HUES6 (cell line): ENCODE results near the gene LIN7A.
A peak's percentile ranks its signal among the peaks of the same experiment; 100 is the strongest.

Experiments used
- H3K27ac ChIP-seq: 2 replicates; pipeline ENCODE4 v1.7.0; 2013; ENCODE audit warnings: low read depth, mild to moderate bottlenecking, low read length, inconsistent platforms
- H3K27me3 ChIP-seq: 2 replicates; pipeline ENCODE4 v1.6.1; 2013; ENCODE audit warnings: low read length; ENCODE audit not compliant: control insufficient read depth, insufficient read depth
- H3K36me3 ChIP-seq: 2 replicates; pipeline ENCODE4 v1.6.1; 2013; ENCODE audit warnings: low read length; ENCODE audit not compliant: control insufficient read depth, insufficient read depth
- H3K4me1 ChIP-seq: 2 replicates; pipeline ENCODE4 v1.6.1; 2013; ENCODE audit warnings: low read length; ENCODE audit not compliant: control insufficient read depth, insufficient read depth
- H3K4me3 ChIP-seq: 2 replicates; pipeline ENCODE4 v1.5.1; 2013; ENCODE audit warnings: low read depth, low read length
- H3K9ac ChIP-seq: one replicate; pipeline ENCODE4 v1.6.1; 2013; ENCODE audit warnings: mild to moderate bottlenecking, low read length
- H3K9me3 ChIP-seq: 2 replicates; pipeline ENCODE4 v1.6.1; 2013; ENCODE audit warnings: low read depth, low read length; ENCODE audit not compliant: control insufficient read depth, insufficient read depth

Gene LIN7A

GRCh38 chr12:80946591-80946990 lies 8.9 kb upstream of the LIN7A start:
- no peak overlapping the region for H3K4me3 ChIP-seq
- no peaks in the 10 kb centered on the region for H3K27me3 ChIP-seq
- no peaks in the 10 kb centered on the region for H3K4me1 ChIP-seq
- no peaks in the 10 kb centered on the region for H3K9me3 ChIP-seq
- no peak overlapping the region for H3K27ac ChIP-seq
- no peaks in the 10 kb centered on the region for H3K36me3 ChIP-seq
- H3K9ac ChIP-seq, result no peak overlapping the region

GRCh38 chr12:80943338-80943737 lies 5.6 kb upstream of the LIN7A start:
- Histone ChIP-seq H3K9ac (no peak overlapping the region), H3K9me3 (no peaks in the 10 kb centered on the region), H3K27me3 (peaks cover 5% of the 10 kb centered on the region), H3K4me1 (peaks cover 7% of the 10 kb centered on the region; the same call in 1 of the 2 replicates), H3K4me3 (no peak overlapping the region), H3K36me3 (no peaks in the 10 kb centered on the region), H3K27ac (no peak overlapping the region)

- Histone ChIP-seq H3K9me3 (no peaks in the 10 kb centered on the region), H3K4me1 (peaks cover 7% of the 10 kb centered on the region; the same call in 1 of the 2 replicates), H3K9ac (no peak overlapping the region), H3K4me3 (no peak overlapping the region), H3K36me3 (no peaks in the 10 kb centered on the region), H3K27me3 (peaks cover 15% of the 10 kb centered on the region), H3K27ac (no peak overlapping the region)
Measured at GRCh38 chr12:80941916-80942315, 4.2 kb upstream of the LIN7A start.

DNA sequence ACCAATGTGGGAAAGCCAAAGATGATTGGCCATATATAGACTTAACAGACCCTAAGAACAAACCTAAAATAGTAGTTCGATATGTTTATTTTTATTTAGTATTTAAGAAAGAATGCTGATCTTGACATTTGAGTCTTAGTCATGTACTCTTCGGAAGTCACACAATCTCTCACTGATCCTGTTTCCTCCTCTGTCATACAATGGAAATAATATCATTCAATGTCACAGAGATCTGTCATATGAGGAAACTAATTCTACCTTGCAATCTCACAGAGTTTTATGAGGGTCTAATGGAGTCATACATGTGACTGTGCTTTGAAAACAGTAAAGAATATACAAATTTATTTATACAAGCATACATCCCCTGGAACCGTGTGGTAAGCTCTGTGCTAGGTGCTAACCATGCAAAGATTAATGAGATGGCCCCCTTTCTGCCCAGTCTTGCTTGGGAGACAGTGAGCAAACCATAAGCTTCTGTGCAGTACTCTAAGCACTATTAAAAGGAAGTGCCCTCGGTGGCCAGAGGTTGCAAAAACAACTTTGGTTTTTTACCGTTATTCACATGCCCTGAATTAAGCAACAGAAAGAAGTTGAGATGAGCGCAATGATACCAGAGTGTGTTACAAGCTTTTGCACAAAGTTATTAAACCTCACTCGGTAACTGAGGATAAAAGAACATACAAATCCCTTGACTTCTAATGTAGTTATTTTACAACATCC lies 1.7 kb upstream of the LIN7A start:
- no peak overlapping the region for H3K9ac ChIP-seq
- H3K27ac ChIP-seq, result no peak overlapping the region
- H3K4me3 ChIP-seq, result no peak overlapping the region

GRCh38 chr12:80938397-80938796 lies 663 bp upstream of the LIN7A start:
- H3K36me3 ChIP-seq, result no peaks in the 10 kb centered on the region
- no peak overlapping the region for H3K27ac ChIP-seq
- H3K4me3 ChIP-seq, result peak overlapping the region; percentile 91

More for the DNA sequence above, 1.7 kb upstream of the LIN7A start:
- no peaks in the 10 kb centered on the region for H3K9me3 ChIP-seq
- peaks cover 24% of the 10 kb centered on the region for H3K27me3 ChIP-seq
- H3K4me1 ChIP-seq, result peaks cover 7% of the 10 kb centered on the region; the same call in 1 of the 2 replicates
- no peaks in the 10 kb centered on the region for H3K36me3 ChIP-seq

DNA sequence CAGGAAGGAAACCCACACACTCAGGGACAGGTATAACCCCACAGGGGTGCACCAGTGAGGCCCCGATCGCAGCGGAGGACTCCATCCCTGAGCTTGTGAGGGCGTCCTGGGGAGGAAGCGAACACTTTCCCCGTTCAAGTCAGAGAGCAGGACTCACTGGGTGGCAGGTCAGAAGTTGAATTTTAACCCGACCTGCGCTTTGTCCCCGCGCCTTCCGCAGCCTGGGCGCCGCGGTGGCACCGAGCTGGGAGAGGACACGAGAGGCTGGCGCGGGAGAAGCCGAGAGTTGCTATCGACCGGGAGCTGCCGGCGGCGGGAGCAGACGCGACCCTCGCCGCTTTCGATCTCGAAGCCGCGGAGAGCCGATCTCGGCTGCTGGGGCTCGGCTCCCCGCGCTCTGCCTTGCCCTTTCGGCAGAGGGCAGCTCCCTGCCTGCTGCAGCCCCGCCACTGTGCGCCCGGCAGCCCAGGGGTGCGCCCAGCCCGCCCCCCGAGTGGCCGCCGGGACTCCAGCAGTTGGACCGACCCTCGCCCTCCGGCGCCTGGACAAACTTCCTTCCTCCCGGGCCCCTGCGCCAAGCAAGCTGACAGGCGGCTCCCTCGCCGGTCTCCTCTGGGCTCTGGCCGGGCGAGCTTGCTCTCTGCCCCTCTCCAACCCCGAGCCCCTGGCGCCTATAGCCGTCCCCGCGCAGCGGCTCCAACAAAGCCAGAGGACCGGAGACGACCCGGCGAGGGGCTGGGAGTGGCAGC lies 918 bp downstream of the LIN7A start:
- H3K9ac ChIP-seq, result peak overlapping the region; percentile 76
- H3K4me1 ChIP-seq, result peaks cover 15% of the 10 kb centered on the region; the same call in 1 of the 2 replicates
- no peaks in the 10 kb centered on the region for H3K9me3 ChIP-seq
- peak overlapping the region; percentile 91 for H3K4me3 ChIP-seq
- peaks cover 24% of the 10 kb centered on the region for H3K27me3 ChIP-seq
- no peak overlapping the region for H3K27ac ChIP-seq
- H3K36me3 ChIP-seq, result no peaks in the 10 kb centered on the region

More at GRCh38 chr12:80938397-80938796, 663 bp upstream of the LIN7A start:
- Histone ChIP-seq H3K27me3 (peaks cover 24% of the 10 kb centered on the region), H3K9me3 (no peaks in the 10 kb centered on the region), H3K4me1 (peaks cover 11% of the 10 kb centered on the region; the same call in 1 of the 2 replicates), H3K9ac (no peak overlapping the region)

DNA sequence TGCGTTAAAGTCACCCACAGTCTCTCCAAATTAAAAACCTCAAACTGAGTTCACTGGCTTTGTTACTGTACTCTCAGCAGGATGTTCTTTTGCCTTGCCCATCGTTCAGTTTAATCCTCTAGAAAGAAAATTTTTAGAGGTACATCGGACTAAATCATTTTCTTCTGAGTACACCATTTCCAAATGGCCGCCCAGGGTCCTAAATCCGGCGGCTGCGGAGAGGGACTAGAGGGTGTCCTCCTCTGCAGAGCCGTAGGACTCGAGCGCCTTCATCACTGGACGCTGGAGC lies 1.4 kb downstream of the LIN7A start:
- Histone ChIP-seq H3K4me1 (peaks cover 15% of the 10 kb centered on the region; the same call in 1 of the 2 replicates), H3K4me3 (peak overlapping the region; percentile 91), H3K9me3 (no peaks in the 10 kb centered on the region), H3K27me3 (peaks cover 24% of the 10 kb centered on the region), H3K27ac (no peak overlapping the region), H3K9ac (peak overlapping the region; percentile 76), H3K36me3 (no peaks in the 10 kb centered on the region)

DNA sequence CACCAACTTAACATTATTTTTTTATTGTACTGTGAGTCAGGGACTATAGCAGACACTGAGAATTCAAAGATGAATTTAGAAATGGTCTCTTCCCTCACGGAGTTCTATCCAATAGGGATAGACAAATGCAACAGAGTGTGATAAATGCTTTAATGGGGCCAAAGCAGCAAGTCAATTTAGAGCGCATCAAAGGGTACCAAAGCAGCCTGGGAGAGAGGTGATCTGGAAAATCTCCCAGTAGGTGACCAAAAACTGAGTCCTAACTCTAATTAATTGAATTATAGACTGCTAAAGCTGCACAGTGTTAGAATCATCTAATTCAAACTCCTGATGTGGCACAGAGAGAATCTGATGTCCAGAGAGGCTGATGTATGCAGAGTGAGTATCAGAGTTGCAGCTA lies 2.6 kb downstream of the LIN7A start:
- Histone ChIP-seq H3K9ac (no peak overlapping the region), H3K4me1 (peaks cover 15% of the 10 kb centered on the region; the same call in 1 of the 2 replicates), H3K27ac (no peak overlapping the region), H3K9me3 (no peaks in the 10 kb centered on the region), H3K36me3 (no peaks in the 10 kb centered on the region), H3K27me3 (peaks cover 24% of the 10 kb centered on the region), H3K4me3 (no peak overlapping the region)

DNA sequence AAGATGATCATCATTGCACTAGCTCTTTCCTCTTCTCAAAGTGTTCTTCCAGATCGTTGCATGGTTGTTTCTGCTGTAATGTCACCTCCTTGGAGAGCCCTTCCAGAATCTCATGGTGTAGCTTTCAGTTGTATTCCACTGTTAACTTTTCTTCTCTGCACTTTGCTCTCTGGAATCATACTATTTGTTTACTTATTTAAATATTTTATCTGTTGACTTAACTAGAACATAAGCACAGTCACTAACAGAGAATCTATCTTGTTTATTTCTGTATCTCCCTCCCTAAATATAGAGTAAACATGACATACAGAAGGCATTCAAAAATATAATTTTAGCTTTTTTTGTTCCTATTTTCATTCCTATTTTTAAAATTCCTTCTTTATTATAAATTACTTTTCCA lies 11.8 kb downstream of the LIN7A start:
- no peak overlapping the region for H3K4me3 ChIP-seq
- no peak overlapping the region for H3K9ac ChIP-seq
- H3K27ac ChIP-seq, result no peak overlapping the region
- no peaks in the 10 kb centered on the region for H3K27me3 ChIP-seq
- no peaks in the 10 kb centered on the region for H3K9me3 ChIP-seq
- no peaks in the 10 kb centered on the region for H3K4me1 ChIP-seq
- H3K36me3 ChIP-seq, result no peaks in the 10 kb centered on the region

DNA sequence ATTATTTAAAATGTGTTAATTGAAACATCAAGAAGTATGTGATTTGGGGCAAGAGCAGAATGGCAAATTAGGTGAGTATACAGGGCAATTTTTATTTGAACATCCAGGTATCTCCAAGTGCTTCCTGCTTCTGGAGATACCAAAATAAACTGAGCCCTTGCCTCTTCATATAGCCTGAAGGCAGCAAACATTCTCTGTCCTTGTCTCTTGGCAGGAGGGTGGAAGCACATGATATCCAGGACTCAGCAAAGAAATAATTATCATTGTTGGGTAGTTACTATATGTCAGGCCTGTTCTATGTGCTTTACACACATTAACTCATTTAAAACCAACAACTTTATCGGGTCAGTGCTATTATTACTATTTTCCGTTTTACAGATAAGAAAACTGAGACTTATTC lies 12.5 kb downstream of the LIN7A start:
- no peaks in the 10 kb centered on the region for H3K36me3 ChIP-seq
- no peak overlapping the region for H3K9ac ChIP-seq
- H3K27me3 ChIP-seq, result no peaks in the 10 kb centered on the region
- no peak overlapping the region for H3K4me3 ChIP-seq
- H3K9me3 ChIP-seq, result no peaks in the 10 kb centered on the region
- no peak overlapping the region for H3K27ac ChIP-seq
- H3K4me1 ChIP-seq, result no peaks in the 10 kb centered on the region

- no peak overlapping the region for H3K4me3 ChIP-seq
- H3K27ac ChIP-seq, result no peak overlapping the region
- no peaks in the 10 kb centered on the region for H3K9me3 ChIP-seq
- H3K36me3 ChIP-seq, result no peaks in the 10 kb centered on the region
- no peaks in the 10 kb centered on the region for H3K27me3 ChIP-seq
- no peaks in the 10 kb centered on the region for H3K4me1 ChIP-seq
- no peak overlapping the region for H3K9ac ChIP-seq
Measured at GRCh38 chr12:80924437-80924836, 13.3 kb downstream of the LIN7A start.
